HG03378 (cell line): ENCODE data around the gene TMEM123.
"Not testable (repeated sequence)": the region's sequence is repeated elsewhere in the genome, so short reads cannot be mapped to it uniquely, and the experiment has no call there.

ENCODE experiments used
- ATAC-seq: cut with Tn5 transposase; IDR thresholded peaks from one replicate; pipeline ENCODE4 v1.9.1; 2021; ENCODE audit warnings: mild to moderate bottlenecking, moderate library complexity; ENCODE audit not compliant: unreplicated experiment

Gene TMEM123

GRCh38 chr11:102396708-102397563 lies 55.6 kb downstream of the TMEM123 start:
- no peak for ATAC-seq

DNA sequence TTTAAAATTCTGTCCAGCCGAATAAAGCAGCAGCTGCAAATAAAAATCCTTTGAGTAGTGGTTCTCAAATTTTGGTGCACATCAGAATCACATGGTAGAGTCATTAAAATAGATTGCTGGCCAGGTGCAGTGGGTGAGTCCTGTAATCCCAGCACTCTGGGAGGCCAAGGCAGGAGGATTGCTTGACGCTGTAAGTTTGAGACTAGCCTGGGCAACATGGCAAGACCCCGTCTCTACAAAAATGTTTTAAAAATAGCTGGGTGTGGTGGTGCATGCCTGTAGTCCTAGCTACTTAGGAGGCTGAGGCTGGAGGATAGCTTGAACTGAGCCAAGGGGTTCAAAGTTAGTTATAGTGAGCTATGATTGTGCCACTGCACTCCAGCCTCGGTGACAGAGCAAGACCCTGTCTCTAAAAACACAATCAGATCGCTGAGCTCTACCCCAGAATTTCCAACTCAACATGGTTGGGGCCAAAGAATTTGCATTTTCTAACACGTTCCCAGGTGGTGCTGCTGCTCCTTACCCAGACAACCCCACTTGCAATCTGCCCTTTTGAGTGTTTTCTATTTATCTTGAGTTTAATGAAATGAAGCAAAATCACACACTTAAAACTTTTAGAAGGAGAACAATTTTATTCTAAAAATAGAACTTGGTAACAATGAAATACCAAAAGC lies 56.7 kb downstream of the TMEM123 start:
- ATAC-seq = no peak

- no peak for ATAC-seq
Observed at GRCh38 chr11:102393272-102393730, 59.3 kb downstream of the TMEM123 start.

- ATAC-seq = no peak
Observed at GRCh38 chr11:102391549-102392237, 60.9 kb downstream of the TMEM123 start.

GRCh38 chr11:102390667-102391465 lies 61.7 kb downstream of the TMEM123 start:
- peak; percentile 89 for ATAC-seq

- no peak for ATAC-seq
Observed at GRCh38 chr11:102389253-102389652, 63.3 kb downstream of the TMEM123 start.

- no peak for ATAC-seq
Observed at GRCh38 chr11:102387043-102387781, 65.4 kb downstream of the TMEM123 start.

DNA sequence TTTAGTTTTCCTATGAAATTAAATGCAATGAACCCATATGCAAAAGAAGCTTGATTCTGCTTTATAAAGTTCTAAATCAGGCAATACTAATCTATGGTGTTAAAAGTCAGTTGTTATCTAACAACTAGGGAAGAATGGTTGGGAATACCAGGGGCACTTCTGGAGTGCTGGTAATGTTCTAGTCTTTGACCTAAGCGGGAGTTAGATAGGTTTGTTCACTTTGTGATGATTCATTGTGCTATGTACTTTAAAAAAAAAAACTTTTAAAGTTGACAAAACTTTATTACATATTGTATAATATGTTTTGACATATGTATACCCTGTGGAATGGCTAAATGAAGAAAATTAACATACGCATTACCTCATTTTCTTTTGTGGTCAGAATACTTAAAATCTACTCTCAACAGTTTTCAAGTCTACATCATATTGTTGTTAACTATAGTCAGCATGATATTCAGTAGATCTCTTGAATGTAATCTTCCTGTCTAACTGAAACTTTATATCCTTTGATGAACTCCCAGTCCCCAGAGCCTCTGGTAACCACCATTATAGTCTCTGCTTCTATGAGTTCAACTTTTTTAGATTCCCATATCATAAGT lies 66.3 kb downstream of the TMEM123 start:
- no peak for ATAC-seq

DNA sequence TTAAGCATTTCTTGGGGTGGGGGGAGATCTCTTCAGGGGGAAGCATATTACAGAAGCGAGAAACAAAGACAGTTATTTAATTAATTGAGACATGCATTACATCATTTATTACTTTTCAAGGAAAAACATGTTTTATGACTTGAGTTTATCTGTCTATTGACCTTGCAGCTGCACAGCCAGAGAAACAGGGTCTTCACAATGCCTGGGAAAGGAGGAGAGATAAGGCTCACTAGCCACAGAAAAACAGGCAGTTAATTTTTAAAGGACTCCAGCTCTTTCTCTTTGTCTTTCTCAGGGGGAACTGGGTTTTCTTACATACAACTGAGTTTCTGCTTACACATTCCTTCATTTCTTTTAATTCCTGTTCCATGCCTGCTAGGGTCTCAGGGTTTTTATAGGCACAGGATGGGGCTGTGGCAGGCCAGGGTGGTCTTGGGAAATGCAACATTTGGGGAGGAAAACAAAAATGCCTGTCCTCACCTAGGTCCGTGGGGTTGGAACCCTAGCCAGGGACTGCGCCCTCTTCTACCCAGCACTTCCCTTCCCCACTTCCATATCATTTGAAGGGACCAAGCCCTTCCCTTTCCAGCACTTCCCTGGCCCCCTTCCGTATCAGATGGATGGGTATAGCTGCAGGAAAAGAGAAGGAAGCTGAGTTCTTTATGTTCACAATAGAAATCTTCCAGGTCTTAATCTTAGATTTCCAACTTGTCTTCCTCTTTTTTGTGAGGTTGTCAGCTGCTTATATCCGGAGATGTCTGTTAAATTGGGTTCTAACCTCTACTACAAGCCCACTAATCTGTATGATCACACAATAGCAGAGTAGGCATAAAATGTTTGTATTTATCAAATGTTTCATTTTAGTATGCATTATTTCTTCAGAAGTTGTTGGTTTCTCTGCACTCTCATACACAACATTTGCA lies 67.2 kb downstream of the TMEM123 start:
- no peak for ATAC-seq

- ATAC-seq = no peak
Observed at GRCh38 chr11:102384419-102385079, 68.0 kb downstream of the TMEM123 start.

DNA sequence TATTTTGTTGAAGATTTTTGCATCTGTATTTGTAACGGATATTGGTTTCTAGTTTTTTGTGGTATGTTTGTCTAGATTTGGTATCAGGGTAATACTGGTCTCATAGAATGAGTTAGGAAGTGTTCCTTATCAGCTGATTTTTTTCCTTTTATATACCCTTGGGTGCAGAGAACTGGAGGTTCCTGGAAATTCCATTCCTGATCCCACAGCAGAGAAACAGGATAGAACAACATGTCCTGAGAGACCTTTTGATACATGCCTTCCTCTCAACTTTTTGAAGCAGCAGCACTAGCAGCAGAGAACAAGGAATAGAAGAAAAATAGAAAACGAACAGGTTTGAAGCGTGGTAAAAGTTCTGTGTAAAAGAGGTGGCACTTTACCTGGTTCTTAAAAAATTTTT lies 68.7 kb downstream of the TMEM123 start:
- no peak for ATAC-seq

GRCh38 chr11:102382384-102382783 lies 70.2 kb downstream of the TMEM123 start:
- ATAC-seq = no peak

DNA sequence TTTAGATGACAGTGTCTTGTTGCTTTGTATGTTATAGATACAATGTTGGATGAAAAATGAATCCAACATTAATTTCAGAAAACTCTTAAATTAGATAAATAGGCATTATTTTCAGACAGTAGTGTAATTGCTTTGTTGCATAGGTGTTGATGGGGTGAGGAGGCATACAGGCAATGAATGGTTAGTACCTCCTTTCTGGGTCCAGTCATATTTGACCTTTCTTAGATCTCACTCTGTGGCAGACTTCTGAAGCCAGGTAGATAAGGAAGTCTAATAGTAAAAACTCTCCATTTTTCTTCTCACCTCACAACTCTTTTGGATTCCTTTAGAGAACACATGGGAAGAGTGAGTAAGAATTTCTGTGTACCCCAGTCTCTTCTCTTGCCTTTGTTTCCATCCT lies 73.7 kb downstream of the TMEM123 start:
- no peak for ATAC-seq

GRCh38 chr11:102377891-102378290 lies 74.7 kb downstream of the TMEM123 start:
- ATAC-seq = no peak

- no peak for ATAC-seq
Observed at GRCh38 chr11:102375720-102376399, 76.7 kb downstream of the TMEM123 start.

GRCh38 chr11:102374633-102375424 lies 77.7 kb downstream of the TMEM123 start:
- not testable (repeated sequence) for ATAC-seq

DNA sequence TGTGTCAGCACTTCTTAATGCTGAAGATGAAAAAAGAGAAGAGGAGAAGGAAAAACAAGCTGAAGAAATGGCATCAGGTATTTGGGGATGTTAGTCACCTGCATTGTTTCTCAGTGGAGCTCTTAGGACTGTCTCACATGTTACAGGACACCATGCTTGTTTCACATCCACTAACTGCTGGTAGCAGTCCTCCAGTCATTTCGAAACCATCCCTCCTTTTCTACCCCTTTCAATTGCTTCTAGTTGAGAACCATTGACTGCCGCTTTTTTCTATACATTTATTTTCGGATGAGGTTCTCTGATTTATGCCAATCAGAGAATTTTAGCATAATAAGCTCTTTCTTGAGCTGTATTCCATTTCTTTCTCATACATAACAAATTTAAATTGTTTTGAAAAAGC lies 84.1 kb downstream of the TMEM123 start:
- peak; percentile 100 for ATAC-seq
